GM12878 (cell line): ENCODE results near the gene PSMD13. TPM values are rescaled to one million over a fixed set of nuclear protein-coding genes. Genes with fewer than 3 reads are reported as not detected.

Experiments
- BCL11A ChIP-seq: IDR thresholded peaks from 2 replicates; pipeline ENCODE4 v1.6.1; 2011; ENCODE audit warnings: low read depth, low read length
- BCL3 ChIP-seq: IDR thresholded peaks from 2 replicates; pipeline ENCODE4 v1.6.1; 2011; ENCODE audit warnings: borderline replicate concordance, low read depth, mild to moderate bottlenecking, moderate library complexity, low read length; ENCODE audit not compliant: insufficient read depth, poor library complexity, severe bottlenecking
- BRCA1 ChIP-seq: IDR thresholded peaks from 2 replicates; pipeline ENCODE4 v1.6.1; 2011; ENCODE audit warnings: low read depth, low read length, improper control_type of control experiment
- CBX3 ChIP-seq: fragments of 200-600 bp; sonication (generic); IDR thresholded peaks from 2 replicates; pipeline ENCODE4 v1.6.1; 2016; ENCODE audit warnings: low read depth, borderline replicate concordance
- CBX5 ChIP-seq: sonication (generic); IDR thresholded peaks from 2 replicates; pipeline ENCODE4 v1.6.1; 2016; ENCODE audit warnings: low read depth, moderate library complexity, mild to moderate bottlenecking, inconsistent platforms
- DPF2 ChIP-seq: fragments of 450-650 bp; IDR thresholded peaks from 2 replicates; pipeline ENCODE4 v1.6.1; 2017; ENCODE audit warnings: mild to moderate bottlenecking
- E2F4 ChIP-seq: IDR thresholded peaks from 2 replicates; pipeline ENCODE4 v1.6.1; 2012; ENCODE audit warnings: low read depth, low read length, improper control_type of control experiment
- FOXM1 ChIP-seq: IDR thresholded peaks from 2 replicates; pipeline ENCODE4 v1.6.1; 2012; ENCODE audit warnings: low read depth, mild to moderate bottlenecking, inconsistent platforms, low read length, moderate library complexity
- GABPA ChIP-seq: IDR thresholded peaks from 2 replicates; pipeline ENCODE4 v1.6.1; 2014; ENCODE audit warnings: antibody characterized with exemption, low read depth, mild to moderate bottlenecking, inconsistent platforms
- HCFC1 ChIP-seq: fragments of 150-350 bp; IDR thresholded peaks from 2 replicates; pipeline ENCODE4 v1.6.1; 2014; ENCODE audit warnings: low read length
- HDAC2 ChIP-seq: fragments of 200-600 bp; sonication (generic); IDR thresholded peaks from 2 replicates; pipeline ENCODE4 v1.6.1; 2017
- HSF1 ChIP-seq: fragments of 150-350 bp; IDR thresholded peaks from 2 replicates; pipeline ENCODE4 v1.6.1; 2014; ENCODE audit warnings: mild to moderate bottlenecking, low read depth, low read length
- IKZF2 ChIP-seq, 2 experiments: fragments of 450-650 bp; IDR thresholded peaks; 2 replicates each; pipeline ENCODE4 v1.6.1; 2017; ENCODE audit warnings: mild to moderate bottlenecking in 2 of 2, moderate library complexity in 2 of 2
- IRF3 ChIP-seq: fragments of 450-650 bp; IDR thresholded peaks from 2 replicates; pipeline ENCODE4 v1.6.1; 2014; ENCODE audit warnings: mild to moderate bottlenecking
- JUNB ChIP-seq: IDR thresholded peaks from 2 replicates; pipeline ENCODE4 v1.6.1; 2016; ENCODE audit warnings: antibody characterized with exemption, mild to moderate bottlenecking
- KLF5 ChIP-seq: fragments of 450-650 bp; IDR thresholded peaks from 2 replicates; pipeline ENCODE4 v1.6.1; 2014; ENCODE audit warnings: mild to moderate bottlenecking; ENCODE audit not compliant: partially characterized antibody
- MYB ChIP-seq: fragments of 150-350 bp; IDR thresholded peaks from 2 replicates; pipeline ENCODE4 v1.6.1; 2014; ENCODE audit warnings: mild to moderate bottlenecking, low read depth, low read length, borderline replicate concordance
- NFXL1 ChIP-seq: fragments of 450-650 bp; IDR thresholded peaks from 2 replicates; pipeline ENCODE4 v1.6.1; 2017; ENCODE audit warnings: antibody characterized with exemption, mild to moderate bottlenecking, borderline replicate concordance
- NFYA ChIP-seq: IDR thresholded peaks from 2 replicates; pipeline ENCODE4 v1.6.1; 2011; ENCODE audit warnings: low read depth, mild to moderate bottlenecking, low read length, improper control_type of control experiment, borderline replicate concordance
- NRF1 ChIP-seq: conservative IDR thresholded peaks from 2 replicates; pipeline ENCODE4 v1.6.1; 2011; ENCODE audit warnings: mild to moderate bottlenecking, low read depth, low read length, improper control_type of control experiment
- PML ChIP-seq: IDR thresholded peaks from 2 replicates; pipeline ENCODE4 v1.6.1; 2012; ENCODE audit warnings: low read length, inconsistent platforms
- POLR2AphosphoS2 ChIP-seq: IDR thresholded peaks from 2 replicates; pipeline ENCODE4 v1.6.1; 2011; ENCODE audit warnings: low read depth, mild to moderate bottlenecking, low read length, improper control_type of control experiment, moderate library complexity
- RFX5 ChIP-seq: IDR thresholded peaks from 2 replicates; pipeline ENCODE4 v1.6.1; 2011; ENCODE audit warnings: low read depth, low read length, improper control_type of control experiment
- RUNX3 ChIP-seq: IDR thresholded peaks from 2 replicates; pipeline ENCODE4 v1.6.1; 2012; ENCODE audit warnings: low read length, inconsistent platforms
- SPI1 ChIP-seq: IDR thresholded peaks from 2 replicates; pipeline ENCODE4 v1.6.1; 2011; ENCODE audit warnings: low read depth, mild to moderate bottlenecking, low read length, moderate library complexity, borderline replicate concordance; ENCODE audit not compliant: insufficient read depth
- SREBF2 ChIP-seq: IDR thresholded peaks from 2 replicates; pipeline ENCODE4 v1.6.1; 2012; ENCODE audit warnings: mild to moderate bottlenecking, low read length
- SRF ChIP-seq, 2 experiments: IDR thresholded peaks; 2 replicates each; pipeline ENCODE4 v1.6.1; 2011; ENCODE audit warnings: low read depth in 2 of 2, low read length in 2 of 2, mild to moderate bottlenecking in 1 of 2, moderate library complexity in 1 of 2
- SUZ12 ChIP-seq: fragments of 200-600 bp; sonication (generic); IDR thresholded peaks from one replicate; pipeline ENCODE4 v1.6.1; 2018; ENCODE audit warnings: antibody characterized with exemption, mild to moderate bottlenecking; ENCODE audit not compliant: unreplicated experiment
- ZBED1 ChIP-seq: IDR thresholded peaks from 2 replicates; pipeline ENCODE4 v1.6.1; 2016; ENCODE audit warnings: borderline replicate concordance
- polyA plus RNA-seq, 11 experiments: library from polyadenylated mRNA; depleted of rRNA in 4 of 11; unstranded in 6 of 11; stranded (reverse) in 5 of 11; fragments of >200 nt; fragmentation: Nextera tagmentation in 4 of 11; fragmentation: Illumina TruSeq in 1 of 11; extraction: Ambion mirVana in 4 of 11; extraction: Trizol in 1 of 11; gene quantifications; 1 replicate in 1 of 11; 2 replicates in 10 of 11; pipeline versions ENCODE4 v1.2.1 to v1.2.3, GENCODE V29; 2011 to 2016; ENCODE audit warnings: inconsistent platforms in 2 of 11, missing spikeins in 2 of 11, low read depth in 1 of 11
- total RNA-seq, 4 experiments: library from RNA; depleted of rRNA in 3 of 4; stranded (reverse); fragments of >200 nt in 3 of 4; fragmentation: Illumina TruSeq in 1 of 4; extraction: Trizol in 1 of 4; gene quantifications; 2 replicates each; pipeline versions ENCODE4 v1.2.1 to v1.2.3, GENCODE V29; 2013 to 2021

The PSMD13 gene
- total and polyA plus RNA-seq, 10 of the 15 experiments (the other 5 are each of a cell fraction or from before 2014, with no cell fraction given): 141 to 303 (median 177) TPM

DNA sequence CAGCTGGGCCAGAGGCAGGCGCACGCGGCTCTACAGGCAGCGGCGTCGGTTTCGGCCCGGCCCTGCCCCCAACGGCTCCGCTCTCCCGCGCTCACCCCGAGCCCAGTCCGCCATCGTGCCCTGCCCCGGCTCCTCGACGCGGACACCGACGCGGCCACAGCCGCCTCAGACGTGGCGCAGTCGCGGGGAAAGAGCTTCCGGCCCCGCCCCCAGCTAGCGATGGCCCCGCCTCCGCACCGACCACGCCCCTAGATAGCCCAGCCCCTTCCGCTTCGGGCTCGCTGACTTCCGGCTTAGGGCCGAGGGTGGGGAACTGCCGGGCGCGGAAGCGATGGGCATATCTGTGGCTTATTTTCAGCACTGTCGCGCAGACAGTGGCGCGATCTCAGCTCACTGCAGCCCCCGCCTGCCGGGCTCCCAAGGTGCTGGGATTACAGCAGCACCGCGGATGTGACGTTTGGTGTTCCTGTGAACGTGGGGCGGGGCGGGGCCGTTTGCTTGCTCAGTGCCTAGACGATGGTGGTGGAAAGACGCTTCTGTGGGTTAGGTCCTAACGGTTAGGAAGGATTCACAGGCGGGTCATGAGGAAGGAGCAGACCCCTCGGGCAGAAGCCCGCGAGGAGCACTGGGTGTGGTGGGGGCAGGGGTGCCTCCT is 29.4 kb upstream of the PSMD13 start, which contains the start of the genes BET1L and RIC8A (continued):
- TF ChIP-seq ZBED1 (no peak), MYB (no peak), KLF5 (peak; percentile 76), NFXL1 (no peak), BCL3 (no peak), E2F4 (no peak), PML (peak; percentile 89), NFYA (no peak), SPI1 (peak; percentile 65; the same call in 1 of the 2 replicates), NRF1 (no peak), DPF2 (no peak; the same call in none of the 2 replicates), RUNX3 (peak; percentile 75), SUZ12 (no peak), HCFC1 (peak; percentile 59), GABPA (peak; percentile 90), HSF1 (no peak), BCL11A (no peak), CBX5 (no peak), HDAC2 (0 out of 2 replicates have a peak, but pooled peaks have one; percentile 45), POLR2AphosphoS2 (peak; percentile 94), CBX3 (no peak), SREBF2 (peak; percentile 68), SRF (IDR thresholded peaks at IDR 0.05; ENCODE audit: low read depth in 2 of 2, low read length in 2 of 2) (peak; percentile 47 to 70; a peak in 2 of 4 replicates), IRF3 (no peak), IKZF2 (IDR thresholded peaks at IDR 0.05) (no peak), RFX5 (peak; percentile 12; the same call in 1 of the 2 replicates), JUNB (no peak), FOXM1 (no peak), BRCA1 (no peak)
